Measurements from ENCODE around the gene SOHLH1.

DNA sequence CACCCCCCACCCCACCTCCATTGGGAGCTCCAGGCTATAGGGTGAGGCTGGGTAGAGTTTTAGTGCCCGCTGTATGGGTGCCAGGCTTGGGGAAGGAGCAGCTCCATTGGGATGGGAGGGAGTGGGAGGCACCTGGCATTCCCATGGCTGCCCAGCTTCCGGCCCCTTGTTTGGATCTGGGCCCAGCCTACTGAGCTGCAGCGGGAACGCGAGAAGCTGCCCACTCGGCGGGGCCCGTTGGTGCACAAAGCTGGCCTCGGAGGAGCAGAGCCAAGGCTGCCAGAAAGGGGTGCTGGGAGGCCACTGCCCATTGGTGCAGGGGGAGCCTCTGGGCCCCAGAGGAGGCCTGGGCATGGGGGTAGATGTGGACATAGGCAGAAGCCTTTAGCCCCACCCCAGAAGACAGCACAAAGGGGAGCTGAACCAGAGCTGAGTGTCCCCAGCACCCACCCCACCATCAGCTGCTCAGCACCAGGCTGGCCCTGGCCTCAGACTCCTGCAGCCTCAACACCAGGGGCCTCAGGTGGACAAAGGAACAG, 31.7 kb downstream of the SOHLH1 start:
- no peak for TF ChIP-seq POLR2AphosphoS5 (IDR thresholded peaks at IDR 0.05; ENCODE audit: low read depth)
- TF ChIP-seq, protein P1, sequence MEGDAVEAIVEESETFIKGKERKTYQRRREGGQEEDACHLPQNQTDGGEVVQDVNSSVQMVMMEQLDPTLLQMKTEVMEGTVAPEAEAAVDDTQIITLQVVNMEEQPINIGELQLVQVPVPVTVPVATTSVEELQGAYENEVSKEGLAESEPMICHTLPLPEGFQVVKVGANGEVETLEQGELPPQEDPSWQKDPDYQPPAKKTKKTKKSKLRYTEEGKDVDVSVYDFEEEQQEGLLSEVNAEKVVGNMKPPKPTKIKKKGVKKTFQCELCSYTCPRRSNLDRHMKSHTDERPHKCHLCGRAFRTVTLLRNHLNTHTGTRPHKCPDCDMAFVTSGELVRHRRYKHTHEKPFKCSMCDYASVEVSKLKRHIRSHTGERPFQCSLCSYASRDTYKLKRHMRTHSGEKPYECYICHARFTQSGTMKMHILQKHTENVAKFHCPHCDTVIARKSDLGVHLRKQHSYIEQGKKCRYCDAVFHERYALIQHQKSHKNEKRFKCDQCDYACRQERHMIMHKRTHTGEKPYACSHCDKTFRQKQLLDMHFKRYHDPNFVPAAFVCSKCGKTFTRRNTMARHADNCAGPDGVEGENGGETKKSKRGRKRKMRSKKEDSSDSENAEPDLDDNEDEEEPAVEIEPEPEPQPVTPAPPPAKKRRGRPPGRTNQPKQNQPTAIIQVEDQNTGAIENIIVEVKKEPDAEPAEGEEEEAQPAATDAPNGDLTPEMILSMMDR (IDR thresholded peaks at IDR 0.05; ENCODE audit: insufficient read depth, low read length): no peak
- TF ChIP-seq, protein P2, sequence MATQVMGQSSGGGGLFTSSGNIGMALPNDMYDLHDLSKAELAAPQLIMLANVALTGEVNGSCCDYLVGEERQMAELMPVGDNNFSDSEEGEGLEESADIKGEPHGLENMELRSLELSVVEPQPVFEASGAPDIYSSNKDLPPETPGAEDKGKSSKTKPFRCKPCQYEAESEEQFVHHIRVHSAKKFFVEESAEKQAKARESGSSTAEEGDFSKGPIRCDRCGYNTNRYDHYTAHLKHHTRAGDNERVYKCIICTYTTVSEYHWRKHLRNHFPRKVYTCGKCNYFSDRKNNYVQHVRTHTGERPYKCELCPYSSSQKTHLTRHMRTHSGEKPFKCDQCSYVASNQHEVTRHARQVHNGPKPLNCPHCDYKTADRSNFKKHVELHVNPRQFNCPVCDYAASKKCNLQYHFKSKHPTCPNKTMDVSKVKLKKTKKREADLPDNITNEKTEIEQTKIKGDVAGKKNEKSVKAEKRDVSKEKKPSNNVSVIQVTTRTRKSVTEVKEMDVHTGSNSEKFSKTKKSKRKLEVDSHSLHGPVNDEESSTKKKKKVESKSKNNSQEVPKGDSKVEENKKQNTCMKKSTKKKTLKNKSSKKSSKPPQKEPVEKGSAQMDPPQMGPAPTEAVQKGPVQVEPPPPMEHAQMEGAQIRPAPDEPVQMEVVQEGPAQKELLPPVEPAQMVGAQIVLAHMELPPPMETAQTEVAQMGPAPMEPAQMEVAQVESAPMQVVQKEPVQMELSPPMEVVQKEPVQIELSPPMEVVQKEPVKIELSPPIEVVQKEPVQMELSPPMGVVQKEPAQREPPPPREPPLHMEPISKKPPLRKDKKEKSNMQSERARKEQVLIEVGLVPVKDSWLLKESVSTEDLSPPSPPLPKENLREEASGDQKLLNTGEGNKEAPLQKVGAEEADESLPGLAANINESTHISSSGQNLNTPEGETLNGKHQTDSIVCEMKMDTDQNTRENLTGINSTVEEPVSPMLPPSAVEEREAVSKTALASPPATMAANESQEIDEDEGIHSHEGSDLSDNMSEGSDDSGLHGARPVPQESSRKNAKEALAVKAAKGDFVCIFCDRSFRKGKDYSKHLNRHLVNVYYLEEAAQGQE (IDR thresholded peaks at IDR 0.05; ENCODE audit: insufficient replicate concordance, low read depth): no peak
